ENCODE data around the gene ZNF334.

Gene ZNF334

DNA sequence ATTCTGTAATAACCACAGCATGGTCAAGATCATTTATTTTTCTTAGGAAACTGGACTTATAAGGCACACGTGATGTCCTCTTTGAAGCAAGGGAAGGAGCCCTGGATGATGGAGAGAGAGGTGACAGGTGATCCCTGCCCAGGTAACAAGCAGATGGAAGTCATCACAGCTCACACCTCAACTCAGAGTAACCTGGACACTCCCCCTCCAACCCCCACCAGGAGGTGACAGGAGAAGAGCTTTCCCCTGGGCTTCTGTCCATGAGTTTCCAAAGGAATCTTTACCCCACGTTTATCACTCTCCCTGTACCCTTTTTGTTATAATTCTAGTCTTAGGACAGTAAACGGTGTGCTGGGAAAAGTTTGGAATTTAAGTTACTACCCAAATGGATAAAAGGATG is 28.4 kb downstream of the ZNF334 start:
- no peak for DNase-seq

DNA sequence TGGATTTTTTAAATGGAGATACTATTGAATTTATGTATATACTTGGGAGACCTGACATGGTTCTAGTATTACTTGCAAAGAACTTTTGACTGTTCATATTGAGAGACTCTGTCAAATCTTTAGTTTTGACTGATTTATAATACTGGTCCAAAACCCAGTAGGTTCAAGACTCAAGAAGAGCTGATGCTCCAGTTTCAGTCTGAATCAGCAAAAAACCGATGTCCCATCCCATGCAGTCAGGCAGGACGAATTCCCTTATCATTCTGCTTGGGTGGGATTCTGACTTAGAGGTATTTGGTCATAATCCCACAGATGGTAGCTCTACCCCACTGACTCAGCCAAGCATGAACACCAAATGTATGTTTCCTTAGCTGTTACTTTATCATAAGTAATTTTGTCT is 29.5 kb downstream of the ZNF334 start:
- DNase-seq, result no peak

DNA sequence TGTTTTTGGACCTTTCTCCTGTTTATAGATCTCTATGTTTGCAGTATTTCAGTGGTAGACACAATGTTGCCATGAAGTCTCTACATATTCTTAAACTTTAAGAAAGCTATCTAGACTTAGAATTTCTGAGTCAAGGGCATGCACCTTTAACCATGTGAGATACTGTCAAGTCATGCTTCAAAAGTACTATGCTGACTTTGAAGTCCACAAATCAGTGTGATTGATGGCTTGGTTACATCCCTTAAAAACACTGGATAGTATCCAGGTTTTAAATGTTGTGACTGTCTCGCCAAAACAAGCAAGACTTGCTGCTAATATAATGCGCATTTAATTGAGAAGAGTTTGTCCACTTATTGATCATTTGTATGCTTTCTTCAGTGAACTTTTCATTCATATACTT is 30.5 kb downstream of the ZNF334 start:
- no peak for DNase-seq

DNA sequence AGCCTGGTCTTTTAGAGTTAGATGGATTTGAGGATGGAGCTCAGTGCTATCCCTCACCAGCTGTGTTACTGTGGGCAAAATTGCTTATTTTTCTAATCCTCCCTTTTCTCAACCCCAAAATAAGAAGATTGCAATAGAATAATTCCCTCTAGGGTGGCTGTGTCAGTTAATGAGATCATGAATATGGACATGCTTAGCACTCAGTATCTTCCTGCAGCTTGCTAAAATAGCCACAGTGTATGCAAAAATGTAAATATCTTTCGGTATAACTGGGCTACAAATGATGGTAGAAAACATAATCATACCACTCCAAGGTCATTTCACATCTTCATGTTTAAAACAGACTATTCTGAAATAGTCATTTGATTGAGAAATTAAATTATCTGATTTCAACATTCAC is 35.7 kb downstream of the ZNF334 start:
- no peak for DNase-seq

DNA sequence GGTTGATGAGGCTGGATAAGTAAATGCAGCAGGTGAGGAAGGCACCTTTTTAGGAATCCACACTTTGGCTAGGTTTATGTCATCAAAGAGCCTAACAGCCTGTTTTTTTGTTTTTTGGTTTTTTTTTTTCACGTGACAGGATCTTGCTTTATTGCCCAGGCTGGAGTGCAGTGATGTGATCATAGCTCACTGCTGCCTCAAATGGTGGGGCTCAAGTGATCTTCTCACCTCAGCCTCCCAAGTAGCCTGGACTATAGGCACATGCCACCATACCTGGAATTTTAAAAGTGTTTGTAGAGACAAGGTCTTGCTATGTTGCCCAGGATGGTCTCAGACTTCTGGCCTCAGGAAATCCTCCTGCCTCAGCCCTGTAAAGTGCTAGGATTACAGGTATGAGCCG is 36.1 kb downstream of the ZNF334 start:
- DNase-seq, result no peak

DNA sequence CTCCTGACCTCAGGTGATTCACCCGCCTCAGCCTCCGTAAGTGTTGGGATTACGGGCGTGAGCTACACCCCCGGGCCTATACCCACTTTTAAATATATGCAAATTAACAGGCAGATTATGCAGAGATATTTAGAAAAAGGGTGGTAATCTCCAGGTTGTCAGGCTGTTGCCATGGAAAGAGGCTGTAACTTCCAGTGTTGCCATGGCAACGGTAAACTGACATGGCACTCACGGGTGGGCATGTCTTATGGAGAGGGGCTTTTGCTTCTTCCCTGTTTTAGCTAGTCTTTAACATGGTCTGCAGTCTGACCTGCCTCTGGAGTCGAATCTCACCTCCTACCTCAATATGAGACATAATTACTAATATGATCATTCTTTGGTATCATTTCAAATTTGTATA is 44.9 kb downstream of the ZNF334 start:
- DNase-seq, result no peak

DNA sequence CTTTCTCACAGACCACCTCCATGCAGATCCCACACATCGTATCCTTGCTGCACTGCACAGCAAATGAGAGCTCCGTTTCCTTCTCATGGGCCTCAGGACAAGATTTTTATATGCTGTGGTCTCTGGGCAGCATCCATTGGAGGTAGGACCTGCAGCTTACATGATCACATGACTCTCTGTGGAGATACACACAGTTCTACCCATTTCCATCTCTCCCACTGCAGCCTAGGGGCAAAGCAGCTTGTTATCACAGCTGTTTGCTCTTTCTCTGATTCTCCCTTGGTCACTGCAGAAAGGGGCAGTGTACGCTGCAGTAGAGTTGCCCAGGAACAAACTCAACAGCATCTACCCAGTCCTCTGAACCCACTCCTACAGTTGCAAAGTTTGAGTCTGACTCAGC is 48.9 kb downstream of the ZNF334 start:
- no peak for DNase-seq

DNA sequence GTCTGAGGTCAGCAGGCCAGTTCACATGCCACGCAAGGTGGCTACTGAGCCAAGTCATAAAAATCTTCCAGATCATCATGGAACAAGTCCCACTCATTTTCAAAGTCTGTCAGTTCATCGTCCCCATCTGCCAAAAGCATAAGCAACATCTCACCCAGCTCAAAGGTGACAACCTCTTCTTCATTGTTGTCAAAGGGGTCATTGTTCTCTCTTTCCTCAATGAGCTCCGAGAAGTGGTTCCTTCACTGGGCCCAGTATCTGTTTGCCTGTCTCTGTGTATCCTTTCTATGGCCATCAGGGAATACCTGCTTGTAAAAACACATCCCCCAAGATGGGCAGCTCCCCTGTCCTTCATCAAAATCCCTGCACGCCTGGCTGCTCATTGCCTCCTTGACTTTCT is 49.5 kb downstream of the ZNF334 start:
- DNase-seq, result no peak

DNA sequence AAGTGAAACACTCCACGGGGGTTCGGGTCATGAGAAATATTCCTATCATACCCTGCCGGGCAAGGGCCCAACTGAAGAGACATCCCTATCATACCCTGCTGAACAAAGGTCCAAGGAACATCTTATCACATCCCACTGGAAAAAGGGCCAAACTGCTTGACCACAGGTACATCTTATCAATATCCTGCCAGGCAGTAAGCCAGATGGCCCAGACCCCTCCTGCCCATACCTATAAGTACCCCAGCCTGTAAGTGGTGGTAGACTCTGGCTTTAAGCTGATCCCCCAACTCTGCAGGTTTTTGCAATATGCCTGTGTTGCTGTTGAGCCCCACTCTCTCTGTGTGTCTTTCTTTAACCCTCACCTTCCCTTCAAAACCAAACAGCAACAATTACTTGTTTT is 51.6 kb downstream of the ZNF334 start:
- DNase-seq, result no peak

DNA sequence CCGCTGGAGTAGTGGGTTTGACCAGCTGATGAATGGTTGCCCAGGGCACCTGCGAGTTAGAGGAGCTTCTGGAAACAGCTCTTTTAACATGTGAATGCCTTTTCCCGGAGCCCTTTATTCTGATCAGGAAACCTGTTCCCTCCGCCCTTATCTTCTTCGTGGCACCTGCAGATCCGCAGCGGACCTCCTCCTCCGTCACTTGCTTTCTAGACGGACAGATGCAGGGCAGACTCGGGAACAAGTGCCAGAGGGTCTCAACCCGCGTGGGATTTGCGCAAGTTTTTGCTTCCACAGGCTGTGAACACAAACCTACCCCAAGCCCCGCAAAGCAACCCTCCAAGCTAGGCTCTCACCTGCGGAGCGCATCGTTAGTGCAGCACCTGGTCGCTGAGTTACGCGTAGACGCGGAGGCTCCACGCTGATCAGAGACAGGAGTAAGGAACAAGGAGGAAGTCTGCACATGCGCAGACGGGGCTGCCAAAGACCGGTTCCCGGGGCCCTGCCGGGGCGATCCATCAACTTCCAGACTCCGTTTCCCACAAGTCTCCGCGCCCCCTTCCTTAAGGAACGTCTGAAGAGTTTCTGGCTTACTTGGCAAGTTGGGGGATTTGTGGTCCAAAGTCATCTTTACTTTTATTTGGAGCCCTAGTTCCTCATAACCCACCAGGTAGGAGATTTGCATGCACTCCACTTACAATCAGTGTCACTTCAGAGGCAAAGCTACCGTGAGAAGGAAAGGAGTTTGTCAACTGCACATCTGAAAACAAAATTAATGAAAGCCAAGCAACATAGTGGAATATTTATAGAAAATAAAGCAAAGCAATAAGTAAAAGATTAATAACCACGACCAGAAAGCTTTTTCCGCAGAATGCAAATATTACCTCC is 54.3 kb downstream of the ZNF334 start:
- DNase-seq, result peak; percentile 38

DNA sequence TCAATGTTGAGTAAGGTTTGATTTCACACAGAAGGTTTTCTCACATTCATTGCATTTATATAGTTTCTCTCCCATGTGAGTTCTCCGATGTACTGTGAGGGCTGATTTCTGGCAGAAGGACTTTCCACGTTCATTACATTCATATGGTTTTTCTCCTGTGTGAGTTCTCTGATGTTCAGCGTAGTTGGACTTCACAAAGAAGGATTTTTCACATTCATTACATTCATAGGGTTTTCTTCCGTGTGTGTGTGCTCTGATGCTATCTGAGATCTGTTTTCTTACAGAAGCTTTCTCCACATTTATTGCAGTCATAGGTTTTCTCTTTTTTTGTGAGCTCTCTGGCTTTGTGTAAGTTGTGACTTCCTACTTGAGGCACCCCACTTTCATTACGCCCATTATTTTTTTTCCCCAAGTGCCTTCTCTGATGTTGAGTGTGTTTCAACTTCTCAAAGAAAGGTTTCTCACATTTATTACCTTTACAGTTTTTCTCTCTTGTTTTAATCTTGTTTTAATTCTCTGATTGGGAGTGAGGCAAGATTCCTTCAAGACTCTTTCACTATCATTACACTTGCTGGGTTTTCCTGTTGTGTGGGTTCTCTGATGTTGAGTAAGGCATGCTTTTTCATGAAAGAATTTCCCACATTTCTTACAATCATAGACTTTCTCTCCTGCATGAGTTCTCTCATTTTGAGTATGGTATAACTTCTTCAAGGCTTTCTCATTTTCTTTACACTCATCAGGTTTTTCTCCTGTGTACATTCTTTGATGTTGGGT is 56.9 kb downstream of the ZNF334 start:
- no peak for DNase-seq

DNA sequence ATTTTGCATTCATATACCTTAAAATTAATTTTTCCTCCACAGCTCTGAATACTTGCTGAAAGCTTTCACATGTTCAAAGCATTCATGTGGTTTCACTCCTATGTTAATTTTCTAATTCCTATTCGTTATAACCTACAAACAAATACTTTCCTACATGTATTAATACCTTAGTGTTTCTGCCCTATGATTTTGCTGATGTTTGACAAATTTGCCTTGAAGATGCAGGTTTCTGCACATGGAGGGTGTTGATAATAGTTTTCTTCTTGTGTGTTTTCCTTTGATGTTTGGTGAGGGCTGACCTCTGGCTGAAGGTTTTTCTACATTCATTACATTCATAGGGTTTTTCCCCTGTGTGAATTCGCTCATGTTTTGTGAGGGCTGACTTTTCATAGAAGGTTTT is 57.6 kb downstream of the ZNF334 start:
- DNase-seq, result no peak
